HG03039 (cell line): Measurements from ENCODE around the gene TRIM44.

Source experiments
- ATAC-seq: cut with Tn5 transposase; IDR thresholded peaks from one replicate; pipeline ENCODE4 v1.9.1; 2021; ENCODE audit warnings: mild to moderate bottlenecking, moderate library complexity; ENCODE audit not compliant: unreplicated experiment

TRIM44 gene

GRCh38 chr11:35785287-35786167 lies 123.0 kb downstream of the TRIM44 start:
- ATAC-seq, result no peak

- no peak for ATAC-seq
Observed at GRCh38 chr11:35786188-35786587, 123.6 kb downstream of the TRIM44 start.

- ATAC-seq, result no peak
Observed at GRCh38 chr11:35787013-35787504, 124.5 kb downstream of the TRIM44 start.

GRCh38 chr11:35787626-35788025 lies 125.1 kb downstream of the TRIM44 start:
- no peak for ATAC-seq

GRCh38 chr11:35791088-35791958 lies 128.7 kb downstream of the TRIM44 start:
- ATAC-seq, result no peak

GRCh38 chr11:35792148-35792845 lies 129.7 kb downstream of the TRIM44 start:
- ATAC-seq, result no peak

GRCh38 chr11:35792846-35793192 lies 130.2 kb downstream of the TRIM44 start:
- no peak for ATAC-seq

- no peak for ATAC-seq
Observed at GRCh38 chr11:35794333-35794732, 131.8 kb downstream of the TRIM44 start.

GRCh38 chr11:35794850-35795249 lies 132.3 kb downstream of the TRIM44 start:
- ATAC-seq, result no peak

- no peak for ATAC-seq
Observed at GRCh38 chr11:35796562-35796961, 134.0 kb downstream of the TRIM44 start.

GRCh38 chr11:35798423-35798822 lies 135.8 kb downstream of the TRIM44 start:
- ATAC-seq, result no peak

- no peak for ATAC-seq
Observed at GRCh38 chr11:35798983-35799382, 136.4 kb downstream of the TRIM44 start.

GRCh38 chr11:35799655-35800054 lies 137.1 kb downstream of the TRIM44 start:
- ATAC-seq, result no peak

- ATAC-seq, result no peak
Observed at GRCh38 chr11:35800970-35801953, 138.7 kb downstream of the TRIM44 start.

- no peak for ATAC-seq
Observed at GRCh38 chr11:35802221-35802620, 139.6 kb downstream of the TRIM44 start.

- ATAC-seq, result no peak
Observed at GRCh38 chr11:35802672-35803071, 140.1 kb downstream of the TRIM44 start.

- ATAC-seq, result no peak
Observed at GRCh38 chr11:35803115-35803514, 140.5 kb downstream of the TRIM44 start.

- ATAC-seq, result no peak
Observed at GRCh38 chr11:35804451-35805040, 142.0 kb downstream of the TRIM44 start.

GRCh38 chr11:35809561-35809960 lies 147.0 kb downstream of the TRIM44 start:
- no peak for ATAC-seq
